Hepatocyte (in vitro differentiated cells): ENCODE measurements around the gene C10orf143. TPM values are rescaled to one million over a fixed set of nuclear protein-coding genes. Genes with fewer than 3 reads are reported as not detected.

Experiments used
- DNase-seq: peaks from one replicate; pipeline ENCODE4 v3.0.0-alpha.2; 2016; ENCODE audit warnings: low spot score
- H2AFZ ChIP-seq: fragments of 200-600 bp; sonication (generic); 2 replicates; pipeline ENCODE4 v1.6.0; 2016; ENCODE audit warnings: antibody characterized with exemption, mild to moderate bottlenecking
- H3K27ac ChIP-seq: fragments of 200-600 bp; sonication (generic); 2 replicates; pipeline ENCODE4 v1.5.1; 2016; ENCODE audit warnings: mild to moderate bottlenecking
- H3K27me3 ChIP-seq: fragments of 200-600 bp; sonication (generic); 2 replicates; pipeline ENCODE4 v1.6.1; 2016
- H3K36me3 ChIP-seq: fragments of 200-600 bp; sonication (generic); replicated peaks from 2 replicates; pipeline ENCODE4 v1.5.1; 2016; ENCODE audit warnings: low read depth; ENCODE audit not compliant: insufficient read depth
- H3K4me1 ChIP-seq: fragments of 200-600 bp; sonication (generic); 2 replicates; pipeline ENCODE4 v1.5.1; 2016; ENCODE audit warnings: mild to moderate bottlenecking, moderate library complexity; ENCODE audit not compliant: insufficient read depth
- H3K4me2 ChIP-seq: fragments of 200-600 bp; sonication (generic); 2 replicates; pipeline ENCODE4 v1.6.0; 2016
- H3K4me3 ChIP-seq: fragments of 200-600 bp; sonication (generic); 2 replicates; pipeline ENCODE4 v1.5.1; 2016; ENCODE audit warnings: mild to moderate bottlenecking
- H3K79me2 ChIP-seq: fragments of 200-600 bp; sonication (generic); 2 replicates; pipeline ENCODE4 v1.6.0; 2017; ENCODE audit warnings: mild to moderate bottlenecking
- H3K9me2 ChIP-seq: fragments of 200-600 bp; sonication (generic); replicated peaks from 2 replicates; pipeline ENCODE4 v1.6.0; 2017; ENCODE audit warnings: mild to moderate bottlenecking; ENCODE audit not compliant: insufficient read depth
- H3K9me3 ChIP-seq: fragments of 200-600 bp; sonication (generic); 2 replicates; pipeline ENCODE4 v1.5.1; 2016; ENCODE audit warnings: low read depth, mild to moderate bottlenecking
- H4K20me1 ChIP-seq: fragments of 200-600 bp; sonication (generic); 2 replicates; pipeline ENCODE4 v1.6.0; 2016; ENCODE audit warnings: mild to moderate bottlenecking; ENCODE audit not compliant: insufficient read depth, poor library complexity, severe bottlenecking
- CTCF ChIP-seq: fragments of 200-600 bp; sonication (generic); IDR thresholded peaks from 2 replicates; pipeline ENCODE4 v1.5.1; 2016; ENCODE audit warnings: antibody characterized with exemption, mild to moderate bottlenecking; ENCODE audit not compliant: poor library complexity
- EZH2 ChIP-seq: fragments of 200-600 bp; sonication (generic); IDR thresholded peaks from 2 replicates; pipeline ENCODE4 v1.6.1; 2016; ENCODE audit warnings: antibody characterized with exemption, mild to moderate bottlenecking, borderline replicate concordance
- EZH2phosphoT487 ChIP-seq: fragments of 200-600 bp; sonication (generic); IDR thresholded peaks from one replicate; pipeline ENCODE4 v1.6.1; 2018; ENCODE audit warnings: antibody characterized with exemption, mild to moderate bottlenecking, low read depth, moderate library complexity; ENCODE audit not compliant: unreplicated experiment, severe bottlenecking
- WGBS: methylation state at CpG from one replicate; pipeline ENCODE4 v1.1.6; 2016; ENCODE audit warnings: low lambda C conversion rate; ENCODE audit errors: missing lambda C conversion rate; 5-methylcytosine and 5-hydroxymethylcytosine counted together
- polyA plus RNA-seq: library from polyadenylated mRNA; unstranded; fragments of >200 nt; fragmentation: Nextera tagmentation; extraction: Ambion mirVana; gene quantifications from 2 replicates; pipeline ENCODE4 v1.2.1, GENCODE V29; 2016
- total RNA-seq: library from RNA; depleted of rRNA; stranded (reverse); fragments of >200 nt; gene quantifications from 2 replicates; pipeline ENCODE4 v1.2.3, GENCODE V29; 2014

C10orf143 gene
- total and polyA plus RNA-seq, 2 experiments from 2014 or later: 0.50 to 3.0 TPM

- no peaks in the 10 kb centered on the region for H4K20me1 ChIP-seq
- no peaks in the 10 kb centered on the region for H3K79me2 ChIP-seq
- no peak overlapping the region for H3K27ac ChIP-seq
- no peak overlapping the region for H3K4me3 ChIP-seq
- H3K27me3 ChIP-seq: peaks cover 1% of the 10 kb centered on the region
- 91% methylated on average over 12 of the region's 12 CpGs for WGBS
- TF ChIP-seq EZH2: no peak
- TF ChIP-seq EZH2phosphoT487: no peak
- TF ChIP-seq CTCF: no peak
- H3K36me3 ChIP-seq: no peaks in the 10 kb centered on the region
- no peaks in the 10 kb centered on the region for H3K4me1 ChIP-seq
- no peak for DNase-seq
- H3K9me3 ChIP-seq: no peaks in the 10 kb centered on the region
- no peak overlapping the region for H3K4me2 ChIP-seq
- H2AFZ ChIP-seq: no peak overlapping the region
- H3K9me2 ChIP-seq: no peaks in the 10 kb centered on the region
Measured at GRCh38 chr10:130049987-130050386, 60.6 kb downstream of the C10orf143 start.

GRCh38 chr10:130049244-130049643 is 61.4 kb downstream of the C10orf143 start:
- H3K4me2 ChIP-seq: no peak overlapping the region
- no peaks in the 10 kb centered on the region for H3K79me2 ChIP-seq
- H3K4me3 ChIP-seq: no peak overlapping the region
- no peak overlapping the region for H2AFZ ChIP-seq
- H3K9me3 ChIP-seq: no peaks in the 10 kb centered on the region
- no peak for DNase-seq
- H3K27me3 ChIP-seq: peaks cover 9% of the 10 kb centered on the region
- TF ChIP-seq EZH2phosphoT487: no peak
- no peak for TF ChIP-seq CTCF
- H3K9me2 ChIP-seq: no peaks in the 10 kb centered on the region
- H4K20me1 ChIP-seq: no peaks in the 10 kb centered on the region
- H3K36me3 ChIP-seq: no peaks in the 10 kb centered on the region
- WGBS: 94% methylated on average over 12 of the region's 12 CpGs
- no peaks in the 10 kb centered on the region for H3K4me1 ChIP-seq
- no peak overlapping the region for H3K27ac ChIP-seq

- H2AFZ ChIP-seq: no peak overlapping the region
- no peaks in the 10 kb centered on the region for H3K36me3 ChIP-seq
- H3K27me3 ChIP-seq: peaks cover 9% of the 10 kb centered on the region
- H3K4me1 ChIP-seq: no peaks in the 10 kb centered on the region
- no peaks in the 10 kb centered on the region for H3K9me2 ChIP-seq
- no peaks in the 10 kb centered on the region for H4K20me1 ChIP-seq
- H3K79me2 ChIP-seq: no peaks in the 10 kb centered on the region
- H3K27ac ChIP-seq: no peak overlapping the region
- no peak overlapping the region for H3K4me2 ChIP-seq
- no peaks in the 10 kb centered on the region for H3K9me3 ChIP-seq
- no peak for DNase-seq
- 87% methylated on average over 3 of the region's 3 CpGs for WGBS
- TF ChIP-seq EZH2phosphoT487: no peak
- no peak for TF ChIP-seq CTCF
- TF ChIP-seq EZH2: no peak
- no peak overlapping the region for H3K4me3 ChIP-seq
Measured at GRCh38 chr10:130048081-130048480, 62.5 kb downstream of the C10orf143 start.

- no peaks in the 10 kb centered on the region for H3K36me3 ChIP-seq
- no peaks in the 10 kb centered on the region for H3K9me3 ChIP-seq
- TF ChIP-seq EZH2 (no peak), EZH2phosphoT487 (no peak), CTCF (no peak)
- H3K27ac ChIP-seq: no peak overlapping the region
- H4K20me1 ChIP-seq: no peaks in the 10 kb centered on the region
- no peak overlapping the region for H3K4me3 ChIP-seq
- DNase-seq: no peak
- no peaks in the 10 kb centered on the region for H3K9me2 ChIP-seq
- H3K27me3 ChIP-seq: peaks cover 17% of the 10 kb centered on the region
- no peak overlapping the region for H2AFZ ChIP-seq
- H3K79me2 ChIP-seq: no peaks in the 10 kb centered on the region
- H3K4me2 ChIP-seq: no peak overlapping the region
- 80% methylated on average over 10 of the region's 10 CpGs for WGBS
- no peaks in the 10 kb centered on the region for H3K4me1 ChIP-seq
Measured at GRCh38 chr10:130047336-130047735, 63.3 kb downstream of the C10orf143 start.
